Measurements from ENCODE around the gene ITGB2. TPM values are rescaled to one million over a fixed set of nuclear protein-coding genes. Genes with fewer than 3 reads are reported as not detected.

ITGB2 gene
- total and polyA plus RNA-seq, 2 donors from 2014 or later = 9.5 to 111 TPM

DNA sequence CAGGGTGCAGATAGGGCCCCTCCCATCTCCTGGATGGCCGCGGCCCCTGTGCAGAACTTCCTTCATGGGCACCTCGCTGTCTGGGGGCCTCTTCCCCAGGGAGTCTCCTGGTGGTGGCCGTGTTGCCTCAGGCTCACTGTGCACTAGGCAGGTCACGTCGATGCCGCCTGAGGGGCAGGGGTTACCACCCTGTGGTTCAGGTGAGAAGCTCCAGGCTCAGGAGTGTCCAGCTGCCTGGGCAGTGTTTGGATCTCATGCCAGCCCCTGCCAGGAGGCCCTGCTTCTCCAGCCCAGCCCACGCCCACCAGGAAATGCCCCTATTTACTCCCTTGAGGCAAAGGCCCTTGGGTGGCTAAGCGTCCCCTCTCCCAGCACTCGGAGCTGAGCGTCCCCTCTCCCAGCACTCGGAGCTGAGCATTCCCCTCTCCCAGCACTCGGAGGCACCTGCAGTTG is 2.1 kb downstream of the ITGB2 start:
- Histone ChIP-seq H3K27ac (ENCODE audit: low read depth in 2 of 2, low read length in 2 of 2) (no peak overlapping the region), H3K9ac (ENCODE audit: low read length in 3 of 3) (no peak overlapping the region), H3K4me3 (ENCODE audit: low read length in 3 of 3) (no peak overlapping the region), H3K4me1 (ENCODE audit: control insufficient read depth in 2 of 3, insufficient read depth in 2 of 3, low read depth in 1 of 3, low read length in 3 of 3) (peaks cover 0 to 3% (median 0%) of the 10 kb centered on the region in 3 donors), H3K36me3 (ENCODE audit: control insufficient read depth in 2 of 3, insufficient read depth in 3 of 3, low read length in 3 of 3) (no peaks in the 10 kb centered on the region), H3K9me3 (ENCODE audit: control insufficient read depth in 2 of 3, insufficient read depth in 1 of 3, low read length in 3 of 3) (no peaks in the 10 kb centered on the region), H3K27me3 (ENCODE audit: control insufficient read depth, insufficient read depth, low read length) (peaks cover 3% of the 10 kb centered on the region)
- DNase-seq (peak in 2 of 5 donors; percentile 65 to 70), FAIRE-seq (no peak)
- TF ChIP-seq, protein P1, sequence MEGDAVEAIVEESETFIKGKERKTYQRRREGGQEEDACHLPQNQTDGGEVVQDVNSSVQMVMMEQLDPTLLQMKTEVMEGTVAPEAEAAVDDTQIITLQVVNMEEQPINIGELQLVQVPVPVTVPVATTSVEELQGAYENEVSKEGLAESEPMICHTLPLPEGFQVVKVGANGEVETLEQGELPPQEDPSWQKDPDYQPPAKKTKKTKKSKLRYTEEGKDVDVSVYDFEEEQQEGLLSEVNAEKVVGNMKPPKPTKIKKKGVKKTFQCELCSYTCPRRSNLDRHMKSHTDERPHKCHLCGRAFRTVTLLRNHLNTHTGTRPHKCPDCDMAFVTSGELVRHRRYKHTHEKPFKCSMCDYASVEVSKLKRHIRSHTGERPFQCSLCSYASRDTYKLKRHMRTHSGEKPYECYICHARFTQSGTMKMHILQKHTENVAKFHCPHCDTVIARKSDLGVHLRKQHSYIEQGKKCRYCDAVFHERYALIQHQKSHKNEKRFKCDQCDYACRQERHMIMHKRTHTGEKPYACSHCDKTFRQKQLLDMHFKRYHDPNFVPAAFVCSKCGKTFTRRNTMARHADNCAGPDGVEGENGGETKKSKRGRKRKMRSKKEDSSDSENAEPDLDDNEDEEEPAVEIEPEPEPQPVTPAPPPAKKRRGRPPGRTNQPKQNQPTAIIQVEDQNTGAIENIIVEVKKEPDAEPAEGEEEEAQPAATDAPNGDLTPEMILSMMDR (IDR thresholded peaks at IDR 0.05; ENCODE audit: borderline replicate concordance, extremely low read depth, insufficient read depth) = no peak
- intact Hi-C loops (cut with DNase I) = no loop called here

DNA sequence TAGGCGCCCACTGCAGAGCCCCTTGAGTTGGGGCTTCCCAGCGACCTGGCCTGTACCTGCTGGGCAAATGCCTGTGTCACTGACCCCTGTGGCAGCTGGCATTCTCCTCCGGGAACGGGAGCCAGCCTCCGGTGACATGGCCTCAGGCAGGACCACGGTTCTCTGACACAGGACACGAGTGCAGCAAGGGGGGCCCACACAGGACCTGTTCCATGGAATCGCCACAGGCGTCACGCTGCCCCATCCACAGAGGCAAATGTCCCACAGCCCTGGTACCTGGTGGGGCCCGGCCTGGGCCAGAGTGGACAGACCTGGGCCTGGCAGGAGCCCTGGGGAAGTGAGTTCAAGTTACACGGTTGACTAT is 2.6 kb downstream of the ITGB2 start:
- DNase-seq (peak in 1 of 5 donors; percentile 72), FAIRE-seq (no peak)
- TF ChIP-seq, protein P1 (IDR thresholded peaks at IDR 0.05; ENCODE audit: borderline replicate concordance, extremely low read depth, insufficient read depth) = no peak
- H3K27ac ChIP-seq (ENCODE audit: low read depth in 2 of 2, low read length in 2 of 2) = no peak overlapping the region
- H3K9ac ChIP-seq (ENCODE audit: low read length in 3 of 3) = no peak overlapping the region
- intact Hi-C loops (cut with DNase I) = no loop called here
- H3K27me3 ChIP-seq (ENCODE audit: control insufficient read depth, insufficient read depth, low read length) = peaks cover 3% of the 10 kb centered on the region
- H3K36me3 ChIP-seq (ENCODE audit: control insufficient read depth in 2 of 3, insufficient read depth in 3 of 3, low read length in 3 of 3) = no peaks in the 10 kb centered on the region
- H3K4me1 ChIP-seq (ENCODE audit: control insufficient read depth in 2 of 3, insufficient read depth in 2 of 3, low read depth in 1 of 3, low read length in 3 of 3) = peaks cover 0 to 5% (median 0%) of the 10 kb centered on the region in 3 donors
- no peaks in the 10 kb centered on the region for H3K9me3 ChIP-seq (ENCODE audit: control insufficient read depth in 2 of 3, insufficient read depth in 1 of 3, low read length in 3 of 3)
- H3K4me3 ChIP-seq (ENCODE audit: low read length in 3 of 3) = no peak overlapping the region

DNA sequence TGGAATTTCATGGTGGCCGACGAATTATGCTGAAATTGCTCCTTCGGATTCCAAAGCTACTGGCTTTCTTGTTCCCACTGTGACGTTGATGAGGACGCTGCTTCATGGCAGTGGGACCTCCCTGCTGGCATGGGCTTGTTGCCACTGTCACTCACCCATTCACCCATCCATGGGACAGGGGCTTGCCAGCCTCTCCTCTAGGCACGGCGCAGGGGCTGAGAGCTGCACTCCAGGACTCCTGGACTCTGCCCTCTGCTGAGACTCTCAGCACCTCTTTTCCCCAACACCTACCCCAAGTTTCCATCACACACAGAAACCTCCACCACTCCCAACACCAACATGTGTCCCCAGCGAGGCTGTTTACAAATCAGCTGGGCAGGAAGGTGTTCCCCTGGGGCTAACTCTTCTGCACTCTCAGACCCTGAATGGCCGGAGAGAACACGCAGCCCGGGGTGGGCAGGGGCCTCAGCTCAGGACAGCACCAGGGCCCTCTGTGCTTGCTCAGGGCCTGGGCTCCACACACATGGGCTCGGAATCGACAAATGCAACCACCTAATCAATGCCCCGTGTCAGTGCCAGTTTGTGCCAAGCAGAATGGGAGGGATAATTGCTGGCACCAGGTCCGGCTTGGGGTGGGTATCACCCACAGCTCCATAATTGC is 3.1 kb downstream of the ITGB2 start:
- FAIRE-seq (no peak), DNase-seq (peak in 1 of 5 donors; percentile 59)
- Histone ChIP-seq H3K9ac (ENCODE audit: low read length in 3 of 3) (no peak overlapping the region), H3K4me1 (ENCODE audit: control insufficient read depth in 2 of 3, insufficient read depth in 2 of 3, low read depth in 1 of 3, low read length in 3 of 3) (peaks cover 0 to 6% (median 0%) of the 10 kb centered on the region in 3 donors), H3K4me3 (ENCODE audit: low read length in 3 of 3) (no peak overlapping the region), H3K27ac (ENCODE audit: low read depth in 2 of 2, low read length in 2 of 2) (no peak overlapping the region), H3K36me3 (ENCODE audit: control insufficient read depth in 2 of 3, insufficient read depth in 3 of 3, low read length in 3 of 3) (no peaks in the 10 kb centered on the region), H3K9me3 (ENCODE audit: control insufficient read depth in 2 of 3, insufficient read depth in 1 of 3, low read length in 3 of 3) (no peaks in the 10 kb centered on the region), H3K27me3 (ENCODE audit: control insufficient read depth, insufficient read depth, low read length) (peaks cover 3% of the 10 kb centered on the region)
- intact Hi-C loops (cut with DNase I) = no loop called here
- TF ChIP-seq, protein P1 (IDR thresholded peaks at IDR 0.05; ENCODE audit: borderline replicate concordance, extremely low read depth, insufficient read depth) = no peak

Data from kidney (tissue), 14 donors.